ENCODE results near the gene LAMA2.
A peak's percentile ranks its signal among the peaks of the same experiment; 100 is the strongest.

LAMA2 gene

DNA sequence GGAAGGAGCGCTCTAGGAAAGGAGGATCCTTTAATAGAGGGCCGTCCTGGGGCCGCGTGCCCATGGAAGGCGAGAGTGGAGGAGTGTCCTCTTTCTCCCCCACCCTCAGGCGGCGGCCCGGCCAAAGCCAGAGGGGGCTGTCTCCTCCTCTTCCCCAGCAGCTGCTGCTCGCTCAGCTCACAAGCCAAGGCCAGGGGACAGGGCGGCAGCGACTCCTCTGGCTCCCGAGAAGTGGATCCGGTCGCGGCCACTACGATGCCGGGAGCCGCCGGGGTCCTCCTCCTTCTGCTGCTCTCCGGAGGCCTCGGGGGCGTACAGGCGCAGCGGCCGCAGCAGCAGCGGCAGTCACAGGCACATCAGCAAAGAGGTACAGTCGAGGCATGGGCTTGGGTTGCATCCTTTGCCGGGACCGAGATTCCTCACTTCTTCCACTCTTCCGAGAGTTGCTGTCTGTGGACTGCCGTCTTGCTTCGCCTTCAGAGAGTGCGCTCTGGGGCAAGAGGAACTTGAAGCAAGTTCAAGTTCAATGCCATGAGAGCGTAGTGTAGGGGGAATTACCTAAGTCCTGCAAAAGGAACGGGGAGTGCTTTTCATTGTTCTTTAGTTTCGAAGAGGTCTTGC is at the start of gene LAMA2:
Gene LAMA2 (plus strand): TSS at position 148 of the 621 bp plus-strand sequence. CDS start 108 bp downstream, at position 256.
- DNase-seq = no peak

DNA sequence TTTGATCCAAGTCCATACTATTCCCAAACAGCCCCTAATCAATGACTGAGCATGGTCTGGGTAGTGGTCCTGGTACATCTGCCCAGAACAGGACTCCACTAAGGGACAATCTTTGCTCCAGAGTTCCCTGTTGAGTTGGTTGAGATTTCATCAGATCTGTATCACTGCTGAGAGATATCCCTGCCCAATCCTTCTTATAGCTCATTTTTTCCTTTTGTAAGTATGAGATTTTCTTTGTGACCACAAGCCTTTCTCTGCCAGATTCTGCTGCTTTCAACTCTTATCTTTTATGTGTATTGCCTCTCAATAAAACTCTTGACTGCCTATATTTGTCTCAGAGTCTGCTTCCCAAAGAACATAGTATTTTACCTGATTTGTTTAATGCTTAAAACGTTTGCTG is 46.2 kb upstream of the LAMA2 start:
- DNase-seq = no peak

- DNase-seq = no peak
These were observed 41.4 kb upstream of the LAMA2 start for GRCh38 chr6:128841518-128841917.

- DNase-seq = no peak
These were observed 38.3 kb upstream of the LAMA2 start for GRCh38 chr6:128844598-128844997.

GRCh38 chr6:128847431-128848210 is 35.3 kb upstream of the LAMA2 start:
- DNase-seq = no peak

GRCh38 chr6:128848212-128848935 is 34.6 kb upstream of the LAMA2 start:
- no peak for DNase-seq

- no peak for DNase-seq
These were observed 27.3 kb upstream of the LAMA2 start for GRCh38 chr6:128855581-128856085.

GRCh38 chr6:128857806-128858205 is 25.1 kb upstream of the LAMA2 start:
- DNase-seq = no peak

- DNase-seq = no peak
These were observed 22.2 kb upstream of the LAMA2 start for GRCh38 chr6:128860782-128861181.

DNA sequence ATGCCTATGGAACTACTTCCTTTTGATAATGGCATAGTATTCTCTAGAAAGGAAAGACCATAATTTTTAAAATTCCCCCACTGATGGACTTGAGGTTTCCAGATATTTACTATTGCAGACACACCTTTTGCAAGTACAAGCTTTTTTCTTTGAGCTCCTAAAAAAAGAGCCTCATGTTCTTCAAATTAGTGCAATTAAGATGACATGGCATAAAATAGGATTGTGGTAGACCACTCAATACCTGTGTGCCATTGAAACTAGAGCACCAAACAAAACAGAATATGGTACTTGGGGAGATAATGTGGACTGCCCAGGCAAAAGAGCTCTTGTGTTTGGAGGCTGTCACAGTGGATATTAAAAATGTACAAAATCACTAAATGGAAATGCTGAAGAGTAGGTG is 19.0 kb upstream of the LAMA2 start:
- no peak for DNase-seq

DNA sequence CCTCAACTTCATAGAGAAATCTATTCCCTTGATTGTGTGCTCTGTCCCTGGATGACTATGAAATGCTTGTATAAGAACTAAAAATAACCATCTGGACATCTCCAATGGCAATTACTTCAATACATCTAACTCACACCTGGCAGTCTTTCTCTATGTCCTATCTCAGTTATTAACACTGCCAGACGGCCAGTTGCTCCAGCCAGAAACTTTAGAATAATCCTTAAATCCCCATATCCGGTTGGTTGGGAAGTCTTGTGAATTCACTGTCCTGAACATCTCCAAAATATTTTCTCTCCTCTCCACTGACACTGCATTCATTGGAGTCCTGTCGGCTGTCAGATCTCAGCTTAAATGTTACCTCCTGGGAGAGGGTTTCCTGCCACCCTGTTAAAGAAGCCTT is 12.2 kb upstream of the LAMA2 start:
- no peak for DNase-seq

- no peak for DNase-seq
These were observed 8.1 kb upstream of the LAMA2 start for GRCh38 chr6:128874863-128875262.

GRCh38 chr6:128882560-128882959 is 378 bp upstream of the LAMA2 start:
- DNase-seq = no peak

DNA sequence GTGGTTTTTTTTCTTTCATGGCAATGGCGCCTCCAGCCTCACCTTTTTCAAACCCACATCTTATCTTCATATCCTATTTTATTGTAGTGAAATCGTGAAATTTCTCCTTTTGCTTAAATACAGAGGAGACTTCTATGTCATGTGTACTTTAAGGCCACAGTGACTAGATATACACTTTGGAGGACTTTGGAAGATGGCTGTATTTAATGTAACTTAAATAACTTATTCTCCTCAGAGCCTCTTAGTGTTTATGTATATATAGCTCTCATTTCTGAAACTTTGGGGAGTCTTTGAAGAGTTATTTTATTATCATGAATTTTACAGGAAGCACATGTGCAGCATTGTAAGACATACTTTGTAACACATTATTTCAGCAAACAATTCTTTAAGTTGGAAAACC is 968 bp downstream of the LAMA2 start:
- DNase-seq = no peak

- DNase-seq = no peak
These were observed 2.4 kb downstream of the LAMA2 start for GRCh38 chr6:128885381-128885780.

GRCh38 chr6:128886706-128887105 is 3.8 kb downstream of the LAMA2 start:
- no peak for DNase-seq

- no peak for DNase-seq
These were observed 5.7 kb downstream of the LAMA2 start for GRCh38 chr6:128888444-128889175.

DNA sequence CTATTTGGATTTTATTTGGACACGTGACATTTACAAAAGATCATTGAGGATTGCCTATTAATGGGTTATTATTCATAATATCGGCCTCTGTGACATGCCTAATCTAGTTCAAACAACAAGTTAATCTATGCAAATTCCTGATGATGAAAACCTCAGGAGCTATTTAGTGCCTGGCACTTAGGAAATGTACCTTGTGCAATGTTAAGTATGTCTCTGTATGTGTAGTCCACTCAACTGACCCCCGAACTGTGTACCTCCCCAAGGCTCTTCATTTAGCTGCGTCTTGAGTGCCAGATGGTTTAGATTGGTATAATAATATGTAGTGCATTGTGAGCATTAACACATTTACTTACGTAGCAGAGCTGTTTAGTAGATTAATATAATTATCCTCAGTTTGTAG is 6.9 kb downstream of the LAMA2 start:
- no peak for DNase-seq

DNA sequence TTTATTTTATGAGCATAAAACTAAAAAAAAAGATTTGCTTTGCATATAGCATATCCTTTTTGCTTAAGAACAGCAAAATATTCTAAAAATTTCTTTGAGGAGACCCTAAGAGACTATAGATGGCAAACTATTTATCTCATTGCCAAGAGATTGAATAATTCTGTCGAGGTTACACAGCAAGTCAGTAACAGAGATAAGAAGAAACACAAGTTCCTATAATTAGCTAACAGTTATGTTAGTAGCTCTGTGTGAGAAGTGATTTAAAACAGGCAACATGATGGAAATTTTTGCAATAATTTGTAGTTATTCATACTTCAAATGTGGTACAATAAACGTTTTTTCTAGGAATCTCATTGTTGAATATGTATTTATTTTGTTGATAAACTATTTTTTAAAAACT is 9.1 kb downstream of the LAMA2 start:
- DNase-seq = no peak

DNA sequence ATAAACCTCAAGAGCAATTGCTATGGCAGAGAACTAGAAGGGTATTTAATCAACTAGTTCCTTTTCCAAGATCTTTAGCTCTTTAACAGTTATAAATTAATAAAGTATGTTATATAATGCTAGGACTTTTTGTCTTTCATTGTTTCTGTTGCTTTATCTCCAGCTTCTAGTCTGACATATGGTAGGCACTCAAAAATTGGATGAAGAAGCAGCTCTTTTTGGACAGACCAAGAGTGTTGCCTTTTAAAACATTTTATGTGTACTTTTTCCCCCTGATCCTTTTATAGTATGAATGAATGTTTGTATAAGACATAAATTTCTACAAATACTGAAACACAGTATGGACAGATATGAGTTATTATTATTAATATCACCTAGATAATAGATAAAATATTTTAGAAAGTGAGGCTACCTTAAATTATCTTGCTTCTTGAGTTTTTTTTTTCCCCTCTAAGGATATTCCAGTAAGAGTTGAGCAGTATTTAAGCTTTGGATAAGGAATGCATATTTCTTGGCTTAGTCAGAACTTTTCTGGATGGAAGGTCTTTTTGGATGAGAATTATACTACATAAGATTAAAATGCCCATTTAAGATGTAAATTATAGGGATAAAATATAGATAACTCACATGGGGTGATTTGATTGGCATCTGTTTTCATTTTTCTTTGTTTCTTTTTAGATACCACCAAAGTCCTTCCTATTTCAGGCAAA is 16.6 kb downstream of the LAMA2 start:
- peak; percentile 54 for DNase-seq

DNA sequence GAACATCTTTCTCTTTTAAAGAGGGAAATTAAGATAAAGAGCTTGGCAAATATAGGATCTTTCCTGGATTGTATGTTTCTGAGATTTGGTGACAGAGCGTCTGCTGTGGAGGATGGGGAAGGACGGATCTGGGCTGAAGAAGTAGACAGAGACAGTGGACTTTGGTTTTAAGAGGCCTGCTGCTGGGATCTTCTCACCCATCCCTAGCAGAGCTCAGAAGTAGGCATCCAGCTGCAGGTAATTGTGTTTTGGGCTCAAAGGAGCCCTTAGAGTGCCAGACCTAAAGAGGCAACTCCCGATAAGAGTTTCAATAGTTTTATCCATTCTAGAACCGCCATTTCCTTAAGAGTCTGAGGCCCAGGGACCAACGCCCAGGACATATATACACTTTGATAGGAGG is 20.8 kb downstream of the LAMA2 start:
- DNase-seq = no peak

DNA sequence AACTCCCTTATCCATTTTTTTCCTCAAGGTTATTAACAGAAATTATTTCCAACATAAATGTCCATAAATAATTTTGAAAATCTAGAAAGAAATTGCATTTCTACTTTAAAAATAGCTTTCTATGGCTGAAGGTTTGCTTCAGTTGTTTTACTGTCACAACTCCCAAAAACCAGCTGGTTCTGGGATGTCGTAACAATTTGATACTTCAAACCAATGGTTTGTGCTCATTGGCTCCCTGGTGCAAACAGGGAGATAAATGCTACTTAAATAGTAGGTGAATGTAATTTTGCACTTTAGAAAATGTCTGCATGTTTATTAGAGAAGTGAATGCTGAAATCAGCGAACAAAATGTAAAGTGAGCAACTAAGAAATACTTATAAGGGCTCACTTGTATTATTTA is 31.1 kb downstream of the LAMA2 start:
- no peak for DNase-seq

Data from NCI-H226 (cell line).